ENCODE results near the gene DNAH17. TPM values are rescaled to one million over a fixed set of nuclear protein-coding genes. Genes with fewer than 3 reads are reported as not detected.
A peak's percentile ranks its signal among the peaks of the same experiment; 100 is the strongest.

DNAH17 gene
- total RNA-seq, 1 experiment from 2014 or later: 0.11 TPM

DNA sequence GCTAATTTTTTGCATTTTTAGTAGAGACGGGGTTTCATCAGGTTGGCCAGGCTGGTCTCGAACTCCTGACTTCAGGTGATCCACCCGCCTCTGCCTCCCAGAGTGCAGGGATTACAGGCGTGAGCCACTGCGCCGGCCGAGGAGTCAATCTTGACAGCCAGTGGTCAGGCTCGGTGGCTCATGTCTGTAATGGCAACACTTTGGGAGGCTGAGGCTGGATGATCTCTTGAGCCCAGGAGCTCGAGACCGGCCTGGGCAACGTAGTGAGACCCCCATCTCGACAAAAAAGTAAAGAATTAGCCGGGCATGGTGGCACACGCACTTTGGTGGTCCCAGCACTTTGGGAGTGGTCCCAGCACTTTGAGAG is 199.4 kb downstream of the DNAH17 start:
- Histone ChIP-seq H3K4me3 (ENCODE audit: low read depth, low read length, poor library complexity, severe bottlenecking) (peak overlapping the region; percentile 87), H3K9me3 (ENCODE audit: low read depth, low read length, poor library complexity, severe bottlenecking) (no peaks in the 10 kb centered on the region), H3K27ac (ENCODE audit: low read depth, low read length, poor library complexity, severe bottlenecking) (peak overlapping the region; percentile 78), H3K27me3 (replicated peaks; ENCODE audit: insufficient read depth, low read depth, low read length, poor library complexity) (no peaks in the 10 kb centered on the region), H3K36me3 (ENCODE audit: insufficient read depth, low read length, poor library complexity, severe bottlenecking) (no peaks in the 10 kb centered on the region), H3K4me1 (ENCODE audit: insufficient read depth, low read length, poor library complexity, severe bottlenecking) (peaks cover 33% of the 10 kb centered on the region)
- no peak for DNase-seq (ENCODE audit: low spot score)
- POLR2A ChIA-PET (ENCODE audit: low non-redundant PET): interaction anchor here (0.6 kb wide), 1 partner anchor 237 kb away, joined by 5 read pairs; no protein-coding TSS in a partner anchor
- intact Hi-C loops (cut with micrococcal nuclease; ENCODE audit: unreplicated experiment): no loop called here
- no TSS peak for BruUV-seq (replicated peaks)
- CTCF ChIA-PET: no interaction called here
- TF ChIP-seq, protein P1, sequence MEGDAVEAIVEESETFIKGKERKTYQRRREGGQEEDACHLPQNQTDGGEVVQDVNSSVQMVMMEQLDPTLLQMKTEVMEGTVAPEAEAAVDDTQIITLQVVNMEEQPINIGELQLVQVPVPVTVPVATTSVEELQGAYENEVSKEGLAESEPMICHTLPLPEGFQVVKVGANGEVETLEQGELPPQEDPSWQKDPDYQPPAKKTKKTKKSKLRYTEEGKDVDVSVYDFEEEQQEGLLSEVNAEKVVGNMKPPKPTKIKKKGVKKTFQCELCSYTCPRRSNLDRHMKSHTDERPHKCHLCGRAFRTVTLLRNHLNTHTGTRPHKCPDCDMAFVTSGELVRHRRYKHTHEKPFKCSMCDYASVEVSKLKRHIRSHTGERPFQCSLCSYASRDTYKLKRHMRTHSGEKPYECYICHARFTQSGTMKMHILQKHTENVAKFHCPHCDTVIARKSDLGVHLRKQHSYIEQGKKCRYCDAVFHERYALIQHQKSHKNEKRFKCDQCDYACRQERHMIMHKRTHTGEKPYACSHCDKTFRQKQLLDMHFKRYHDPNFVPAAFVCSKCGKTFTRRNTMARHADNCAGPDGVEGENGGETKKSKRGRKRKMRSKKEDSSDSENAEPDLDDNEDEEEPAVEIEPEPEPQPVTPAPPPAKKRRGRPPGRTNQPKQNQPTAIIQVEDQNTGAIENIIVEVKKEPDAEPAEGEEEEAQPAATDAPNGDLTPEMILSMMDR (conservative IDR thresholded peaks at IDR 0.05; ENCODE audit: low read depth, low read length): no peak

DNA sequence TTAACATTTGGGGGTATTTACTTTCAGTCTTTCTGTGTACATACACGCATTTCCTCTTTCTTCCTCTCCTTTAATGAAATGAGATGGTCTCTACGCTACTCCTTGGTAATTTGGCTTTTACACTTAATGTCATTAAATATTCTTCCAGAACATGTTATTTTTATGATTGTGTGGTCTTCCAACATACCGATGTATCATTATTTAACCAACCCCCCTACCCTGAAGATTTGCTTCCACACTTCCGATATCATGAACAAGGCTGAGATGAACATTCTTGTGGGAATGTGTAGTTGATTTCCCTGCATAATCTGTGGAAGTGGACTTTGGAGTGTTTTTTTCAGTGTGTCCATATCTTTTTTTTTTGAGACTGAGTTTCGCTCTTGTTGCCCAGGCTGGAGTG is 201.0 kb downstream of the DNAH17 start:
- H3K36me3 ChIP-seq (ENCODE audit: insufficient read depth, low read length, poor library complexity, severe bottlenecking): no peaks in the 10 kb centered on the region
- H3K9me3 ChIP-seq (ENCODE audit: low read depth, low read length, poor library complexity, severe bottlenecking): no peaks in the 10 kb centered on the region
- no peak for TF ChIP-seq EZH2 (IDR thresholded peaks at IDR 0.05; ENCODE audit: borderline replicate concordance, low read depth, low read length, poor library complexity, severe bottlenecking)
- TF ChIP-seq, protein P1 (conservative IDR thresholded peaks at IDR 0.05; ENCODE audit: low read depth, low read length): no peak
- no peak for DNase-seq (ENCODE audit: low spot score)
- intact Hi-C loops (cut with micrococcal nuclease; ENCODE audit: unreplicated experiment): no loop called here
- POLR2A ChIA-PET (ENCODE audit: low non-redundant PET): no interaction called here
- BruUV-seq (replicated peaks): no TSS peak
- CTCF ChIA-PET: interaction anchor here (1.2 kb wide), 1 partner anchor 15 kb away, joined by 3 read pairs; no protein-coding TSS in a partner anchor
- H3K4me3 ChIP-seq (ENCODE audit: low read depth, low read length, poor library complexity, severe bottlenecking): no peak overlapping the region
- H3K4me1 ChIP-seq (ENCODE audit: insufficient read depth, low read length, poor library complexity, severe bottlenecking): peaks cover 23% of the 10 kb centered on the region
- no peaks in the 10 kb centered on the region for H3K27me3 ChIP-seq (replicated peaks; ENCODE audit: insufficient read depth, low read depth, low read length, poor library complexity)
- no peak overlapping the region for H3K27ac ChIP-seq (ENCODE audit: low read depth, low read length, poor library complexity, severe bottlenecking)

DNA sequence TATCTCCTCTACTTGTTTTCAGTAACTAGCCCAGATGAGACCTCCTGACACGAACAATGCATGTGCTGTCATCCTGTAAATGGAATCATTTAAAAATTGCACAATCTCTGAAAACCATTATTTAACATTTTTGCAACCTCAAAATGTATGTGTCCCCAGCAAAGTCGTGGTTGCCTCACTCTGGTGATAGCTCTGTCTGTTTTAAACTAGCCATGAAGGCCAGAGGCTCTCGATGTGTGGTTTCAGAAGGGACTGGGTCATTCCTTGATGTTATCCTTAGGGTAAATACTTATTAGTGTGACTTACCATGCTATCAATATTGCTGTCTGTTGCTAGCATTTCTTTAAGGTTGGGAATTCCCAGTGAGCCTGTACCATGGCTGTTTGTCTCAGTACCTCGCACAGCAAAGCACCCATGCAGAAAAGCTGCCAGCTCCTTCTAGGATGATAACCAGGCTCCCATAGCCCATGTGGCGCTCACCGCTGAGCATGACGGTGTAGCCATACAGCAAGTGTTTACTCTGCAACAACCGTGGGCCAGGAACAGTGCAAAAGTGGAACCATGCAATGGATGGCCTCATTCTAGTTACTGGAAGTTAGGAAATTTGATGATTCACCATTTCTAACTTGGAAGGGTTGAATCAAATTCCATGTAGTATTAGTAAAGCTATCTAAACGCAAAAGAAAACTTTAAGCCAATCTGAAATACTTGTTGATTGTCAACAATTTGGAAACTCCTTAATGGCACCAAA is 201.6 kb downstream of the DNAH17 start:
- ChIA-PET CTCF (interaction anchor here (1.2 kb wide), 1 partner anchor 15 kb away, joined by 3 read pairs; no protein-coding TSS in a partner anchor), POLR2A (ENCODE audit: low non-redundant PET) (interaction anchor here (0.7 kb wide), 1 partner anchor 15 kb away, joined by 3 read pairs; no protein-coding TSS in a partner anchor)
- no peak for DNase-seq (ENCODE audit: low spot score)
- Histone ChIP-seq H3K9me3 (ENCODE audit: low read depth, low read length, poor library complexity, severe bottlenecking) (no peaks in the 10 kb centered on the region), H3K4me3 (ENCODE audit: low read depth, low read length, poor library complexity, severe bottlenecking) (no peak overlapping the region), H3K4me1 (ENCODE audit: insufficient read depth, low read length, poor library complexity, severe bottlenecking) (peaks cover 18% of the 10 kb centered on the region), H3K36me3 (ENCODE audit: insufficient read depth, low read length, poor library complexity, severe bottlenecking) (no peaks in the 10 kb centered on the region), H3K27ac (ENCODE audit: low read depth, low read length, poor library complexity, severe bottlenecking) (no peak overlapping the region), H3K27me3 (replicated peaks; ENCODE audit: insufficient read depth, low read depth, low read length, poor library complexity) (no peaks in the 10 kb centered on the region)
- TF ChIP-seq, protein P1 (conservative IDR thresholded peaks at IDR 0.05; ENCODE audit: low read depth, low read length): no peak
- TF ChIP-seq EZH2 (IDR thresholded peaks at IDR 0.05; ENCODE audit: borderline replicate concordance, low read depth, low read length, poor library complexity, severe bottlenecking): no peak
- intact Hi-C loops (cut with micrococcal nuclease; ENCODE audit: unreplicated experiment): no loop called here
- no TSS peak for BruUV-seq (replicated peaks)
